T-helper 2 cell treated with Interferon-gamma antibody and Interleukin-4, amounts not matched to agents 5 μg/mL and 100 μg/mL, for 36 hours (primary cell): ENCODE results near the gene IDI1.
A peak's percentile ranks its signal among the peaks of the same experiment; 100 is the strongest.
"Not testable (repeated sequence)": the region's sequence is repeated elsewhere in the genome, so short reads cannot be mapped to it uniquely, and the experiment has no call there.

Source experiments
- DNase-seq: peaks from one replicate; pipeline ENCODE4 v3.0.0; 2021; ENCODE audit warnings: low spot score
- H3K27ac Mint-ChIP-seq: one replicate; pipeline ENCODE4 v1.8.0; 2021; ENCODE audit warnings: mild to moderate bottlenecking, mixed read lengths
- H3K27me3 Mint-ChIP-seq: one replicate; pipeline ENCODE4 v1.8.0; 2021; ENCODE audit warnings: low read depth, mixed read lengths
- H3K36me3 Mint-ChIP-seq: one replicate; pipeline ENCODE4 v1.8.0; 2021; ENCODE audit warnings: low read depth, mixed read lengths
- H3K4me1 Mint-ChIP-seq: one replicate; pipeline ENCODE4 v1.8.0; 2021; ENCODE audit warnings: low read depth, mixed read lengths
- H3K4me3 Mint-ChIP-seq: one replicate; pipeline ENCODE4 v1.8.0; 2022; ENCODE audit warnings: mild to moderate bottlenecking, moderate library complexity, mixed read lengths
- H3K9me3 Mint-ChIP-seq: one replicate; pipeline ENCODE4 v1.8.0; 2021; ENCODE audit warnings: mixed read lengths

IDI1 gene

GRCh38 chr10:1054684-1055083, 5.8 kb upstream of the IDI1 start:
- H3K4me3 Mint-ChIP-seq = peak overlapping the region; percentile 97
- H3K9me3 Mint-ChIP-seq = no peaks in the 10 kb centered on the region
- DNase-seq = no peak
- peaks cover 52% of the 10 kb centered on the region for H3K36me3 Mint-ChIP-seq
- peak overlapping the region; percentile 63 for H3K27ac Mint-ChIP-seq
- H3K4me1 Mint-ChIP-seq = peaks cover 64% of the 10 kb centered on the region
- H3K27me3 Mint-ChIP-seq = no peaks in the 10 kb centered on the region

GRCh38 chr10:1050554-1050953, 1.6 kb upstream of the IDI1 start:
- no peaks in the 10 kb centered on the region for H3K27me3 Mint-ChIP-seq
- peak overlapping the region; percentile 70 for H3K27ac Mint-ChIP-seq
- H3K36me3 Mint-ChIP-seq = peaks cover 48% of the 10 kb centered on the region
- H3K4me1 Mint-ChIP-seq = peaks cover 57% of the 10 kb centered on the region
- H3K4me3 Mint-ChIP-seq = peak overlapping the region; percentile 98
- DNase-seq = no peak
- no peaks in the 10 kb centered on the region for H3K9me3 Mint-ChIP-seq

GRCh38 chr10:1050145-1050544, 1.2 kb upstream of the IDI1 start:
- Mint-ChIP-seq H3K27me3 (no peaks in the 10 kb centered on the region), H3K27ac (peak overlapping the region; percentile 95), H3K36me3 (peaks cover 52% of the 10 kb centered on the region), H3K4me1 (peaks cover 58% of the 10 kb centered on the region), H3K9me3 (no peaks in the 10 kb centered on the region), H3K4me3 (peak overlapping the region; percentile 98)
- DNase-seq = no peak

DNA sequence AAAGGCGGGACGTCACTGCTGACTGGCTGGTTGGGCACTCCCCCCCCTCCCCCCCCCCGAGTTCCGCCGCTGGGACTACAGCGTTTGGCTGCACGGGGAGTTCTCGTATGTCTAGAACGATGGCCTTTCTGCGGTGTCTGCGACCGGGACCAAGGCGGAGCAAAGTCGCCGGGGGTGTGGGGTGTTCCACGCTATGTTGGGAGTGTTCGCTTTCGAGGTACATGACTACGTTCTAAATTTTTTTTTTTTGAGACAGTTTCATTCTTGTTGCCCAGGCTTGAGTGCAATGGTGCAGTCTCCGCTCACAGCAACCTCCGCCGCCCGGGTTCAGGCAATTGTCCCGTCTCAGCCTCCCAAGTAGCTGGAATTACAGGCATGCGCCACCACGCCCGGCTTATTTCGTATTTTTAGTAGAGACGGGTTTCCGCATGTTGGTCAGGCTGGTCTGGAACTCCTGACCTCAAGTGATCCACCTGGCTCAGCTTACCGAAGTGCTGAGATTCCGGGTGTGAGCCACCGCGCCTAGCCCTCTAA, 573 bp upstream of the IDI1 start:
- Mint-ChIP-seq H3K36me3 (peaks cover 55% of the 10 kb centered on the region), H3K4me1 (peaks cover 58% of the 10 kb centered on the region), H3K9me3 (no peaks in the 10 kb centered on the region), H3K27me3 (no peaks in the 10 kb centered on the region), H3K4me3 (peak overlapping the region; percentile 98), H3K27ac (peak overlapping the region; percentile 95)
- no peak for DNase-seq

GRCh38 chr10:1048349-1048731, 579 bp downstream of the IDI1 start:
- DNase-seq = no peak
- Mint-ChIP-seq H3K27ac (peak overlapping the region; percentile 95), H3K27me3 (no peaks in the 10 kb centered on the region), H3K4me3 (peak overlapping the region; percentile 98), H3K4me1 (peaks cover 57% of the 10 kb centered on the region), H3K9me3 (no peaks in the 10 kb centered on the region), H3K36me3 (peaks cover 56% of the 10 kb centered on the region)

DNA sequence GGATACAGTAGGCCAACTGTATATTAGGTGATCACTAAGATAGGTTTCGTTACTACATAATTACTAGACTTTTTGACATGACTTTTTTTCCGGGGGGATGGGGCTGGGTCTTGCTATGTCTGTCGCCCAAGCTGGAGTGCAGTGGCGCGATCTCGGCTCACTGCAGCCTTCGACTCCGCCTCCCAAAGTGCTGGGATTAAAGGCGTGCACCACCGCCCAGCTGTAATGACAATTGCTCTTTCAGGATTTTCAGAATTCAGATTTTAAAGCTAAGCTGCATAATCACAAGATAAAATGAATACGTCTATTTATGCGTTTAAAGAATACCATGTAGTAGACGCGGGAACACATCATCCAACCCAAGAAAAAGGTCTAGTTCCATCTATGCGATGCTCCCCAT, 982 bp downstream of the IDI1 start:
- H3K27me3 Mint-ChIP-seq = no peaks in the 10 kb centered on the region
- DNase-seq = no peak
- H3K4me1 Mint-ChIP-seq = peaks cover 57% of the 10 kb centered on the region
- peaks cover 57% of the 10 kb centered on the region for H3K36me3 Mint-ChIP-seq
- peak overlapping the region; percentile 98 for H3K4me3 Mint-ChIP-seq
- H3K27ac Mint-ChIP-seq = peak overlapping the region; percentile 95
- H3K9me3 Mint-ChIP-seq = no peaks in the 10 kb centered on the region

GRCh38 chr10:1045415-1045814, 3.5 kb downstream of the IDI1 start:
- no peaks in the 10 kb centered on the region for H3K27me3 Mint-ChIP-seq
- peaks cover 50% of the 10 kb centered on the region for H3K36me3 Mint-ChIP-seq
- no peak for DNase-seq
- H3K4me3 Mint-ChIP-seq = peak overlapping the region; percentile 77
- H3K27ac Mint-ChIP-seq = peak overlapping the region; percentile 89
- H3K4me1 Mint-ChIP-seq = peaks cover 40% of the 10 kb centered on the region
- H3K9me3 Mint-ChIP-seq = no peaks in the 10 kb centered on the region

DNA sequence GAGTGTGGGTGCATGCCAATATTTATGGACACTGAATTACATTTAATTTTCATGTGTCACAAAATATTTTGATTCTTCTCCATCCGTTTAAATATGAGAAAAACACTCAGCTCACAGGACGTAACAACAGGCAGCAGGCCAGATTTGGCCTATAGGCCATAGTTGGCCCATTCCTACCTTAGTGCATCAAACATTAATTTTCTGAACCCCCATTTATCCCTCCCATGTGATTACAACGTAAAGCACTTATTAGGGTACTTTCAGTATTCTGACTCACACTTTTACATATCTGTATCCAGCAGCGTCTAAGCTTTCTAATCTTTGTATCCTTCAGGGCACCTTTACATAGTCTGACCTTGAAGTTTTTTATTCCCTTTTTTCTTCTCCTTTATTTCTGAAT, 4.0 kb downstream of the IDI1 start:
- Mint-ChIP-seq H3K4me1 (peaks cover 39% of the 10 kb centered on the region), H3K36me3 (peaks cover 53% of the 10 kb centered on the region)

DNA sequence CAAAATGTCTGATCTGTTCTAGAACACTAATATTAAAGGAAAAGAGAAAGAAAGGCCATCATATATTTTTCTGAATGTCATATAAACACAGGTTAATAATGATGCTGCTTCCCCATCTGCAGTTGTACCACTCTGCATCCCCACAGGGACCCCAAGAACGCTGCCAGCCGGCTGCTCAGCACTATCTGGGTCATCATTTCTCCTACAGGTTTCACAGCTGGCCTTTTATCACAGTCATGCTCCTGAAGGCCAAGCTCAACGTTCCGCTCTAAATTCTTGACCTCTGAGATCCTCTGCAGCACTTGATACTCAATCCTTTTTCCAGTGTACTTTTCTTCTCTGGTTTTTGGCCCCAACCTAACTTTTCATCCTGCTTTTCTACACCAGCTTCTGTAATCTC, 4.8 kb downstream of the IDI1 start:
- DNase-seq = no peak
- Mint-ChIP-seq H3K4me3 (peak overlapping the region; percentile 77), H3K9me3 (no peaks in the 10 kb centered on the region), H3K27me3 (no peaks in the 10 kb centered on the region), H3K4me1 (peaks cover 39% of the 10 kb centered on the region), H3K27ac (peak overlapping the region; percentile 89), H3K36me3 (peaks cover 53% of the 10 kb centered on the region)

More for the DNA sequence above, 4.0 kb downstream of the IDI1 start:
- H3K27ac Mint-ChIP-seq = peak overlapping the region; percentile 89
- H3K4me3 Mint-ChIP-seq = peak overlapping the region; percentile 77
- H3K27me3 Mint-ChIP-seq = no peaks in the 10 kb centered on the region
- H3K9me3 Mint-ChIP-seq = no peaks in the 10 kb centered on the region
- DNase-seq = no peak

GRCh38 chr10:1043532-1043995, 5.4 kb downstream of the IDI1 start:
- Mint-ChIP-seq H3K27ac (peak overlapping the region; percentile 89), H3K9me3 (no peaks in the 10 kb centered on the region), H3K27me3 (no peaks in the 10 kb centered on the region), H3K36me3 (peaks cover 53% of the 10 kb centered on the region), H3K4me1 (peaks cover 39% of the 10 kb centered on the region), H3K4me3 (peak overlapping the region; percentile 77)
- DNase-seq = no peak

DNA sequence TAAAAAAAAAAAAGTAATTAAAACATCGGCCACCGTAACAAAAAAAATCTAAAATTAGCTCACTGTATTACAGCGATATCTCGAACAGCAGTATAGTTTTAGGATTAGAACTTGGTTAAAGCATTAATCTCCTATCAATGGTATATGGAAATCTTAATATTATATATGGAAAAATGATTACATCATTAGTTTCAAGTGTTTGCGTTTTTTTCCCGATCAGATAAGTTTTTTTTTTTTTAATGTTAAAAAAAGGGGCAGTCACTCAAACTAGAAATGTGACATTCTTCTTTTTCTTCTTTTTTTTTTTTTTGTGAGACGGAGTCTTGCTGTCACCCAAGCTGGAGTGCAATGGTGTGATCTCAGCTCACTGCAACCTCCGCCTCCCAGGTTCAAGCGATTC, 7.4 kb downstream of the IDI1 start:
- H3K27me3 Mint-ChIP-seq = no peaks in the 10 kb centered on the region
- H3K4me3 Mint-ChIP-seq = no peak overlapping the region
- peaks cover 33% of the 10 kb centered on the region for H3K4me1 Mint-ChIP-seq
- DNase-seq = no peak
- H3K27ac Mint-ChIP-seq = no peak overlapping the region
- no peaks in the 10 kb centered on the region for H3K9me3 Mint-ChIP-seq
- peaks cover 46% of the 10 kb centered on the region for H3K36me3 Mint-ChIP-seq

GRCh38 chr10:1040133-1040532, 8.8 kb downstream of the IDI1 start:
- Mint-ChIP-seq H3K27me3 (no peaks in the 10 kb centered on the region), H3K9me3 (no peaks in the 10 kb centered on the region), H3K27ac (no peak overlapping the region), H3K36me3 (peaks cover 39% of the 10 kb centered on the region), H3K4me3 (no peak overlapping the region), H3K4me1 (peaks cover 24% of the 10 kb centered on the region)
- no peak for DNase-seq

- not testable (repeated sequence) for H3K4me3 Mint-ChIP-seq, H3K27me3 Mint-ChIP-seq, DNase-seq, H3K9me3 Mint-ChIP-seq, H3K27ac Mint-ChIP-seq
- H3K4me1 Mint-ChIP-seq = peaks cover 11% of the 10 kb centered on the region
- H3K36me3 Mint-ChIP-seq = peaks cover 28% of the 10 kb centered on the region
These were observed 10.2 kb downstream of the IDI1 start for GRCh38 chr10:1038769-1039168.

- Mint-ChIP-seq H3K9me3 (no peaks in the 10 kb centered on the region), H3K4me1 (peaks cover 3% of the 10 kb centered on the region), H3K27ac (no peak overlapping the region), H3K4me3 (no peak overlapping the region), H3K27me3 (no peaks in the 10 kb centered on the region), H3K36me3 (peaks cover 15% of the 10 kb centered on the region)
- no peak for DNase-seq
These were observed 11.8 kb downstream of the IDI1 start for GRCh38 chr10:1037098-1037497.

GRCh38 chr10:1036341-1036791, 12.6 kb downstream of the IDI1 start:
- no peak overlapping the region for H3K4me3 Mint-ChIP-seq
- H3K27ac Mint-ChIP-seq = no peak overlapping the region
- peaks cover 3% of the 10 kb centered on the region for H3K4me1 Mint-ChIP-seq
- H3K27me3 Mint-ChIP-seq = no peaks in the 10 kb centered on the region
- H3K9me3 Mint-ChIP-seq = no peaks in the 10 kb centered on the region
- H3K36me3 Mint-ChIP-seq = peaks cover 11% of the 10 kb centered on the region
- no peak for DNase-seq
